ENCODE measurements around the gene SCUBE3.

DNA sequence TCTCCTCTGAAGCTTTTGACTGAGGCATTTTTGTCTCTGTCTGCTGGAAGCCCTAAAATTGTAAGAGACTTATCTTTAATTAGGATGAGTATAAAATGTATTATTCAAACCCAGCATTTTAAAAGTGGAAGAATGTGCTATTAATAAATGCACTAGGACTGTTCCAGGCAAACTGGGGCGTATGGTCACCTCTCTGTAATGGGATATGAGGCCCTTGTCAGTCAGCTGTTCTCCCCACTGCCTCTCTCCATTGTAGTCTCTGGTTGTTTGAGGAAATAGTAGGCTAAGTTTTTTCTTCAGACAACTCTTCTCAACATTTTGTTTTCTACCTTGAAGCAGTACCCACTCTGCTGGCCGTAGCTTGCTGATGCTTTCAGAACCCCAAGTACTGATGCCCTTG lies 69.6 kb downstream of the SCUBE3 start:
- TF ChIP-seq, protein P1, sequence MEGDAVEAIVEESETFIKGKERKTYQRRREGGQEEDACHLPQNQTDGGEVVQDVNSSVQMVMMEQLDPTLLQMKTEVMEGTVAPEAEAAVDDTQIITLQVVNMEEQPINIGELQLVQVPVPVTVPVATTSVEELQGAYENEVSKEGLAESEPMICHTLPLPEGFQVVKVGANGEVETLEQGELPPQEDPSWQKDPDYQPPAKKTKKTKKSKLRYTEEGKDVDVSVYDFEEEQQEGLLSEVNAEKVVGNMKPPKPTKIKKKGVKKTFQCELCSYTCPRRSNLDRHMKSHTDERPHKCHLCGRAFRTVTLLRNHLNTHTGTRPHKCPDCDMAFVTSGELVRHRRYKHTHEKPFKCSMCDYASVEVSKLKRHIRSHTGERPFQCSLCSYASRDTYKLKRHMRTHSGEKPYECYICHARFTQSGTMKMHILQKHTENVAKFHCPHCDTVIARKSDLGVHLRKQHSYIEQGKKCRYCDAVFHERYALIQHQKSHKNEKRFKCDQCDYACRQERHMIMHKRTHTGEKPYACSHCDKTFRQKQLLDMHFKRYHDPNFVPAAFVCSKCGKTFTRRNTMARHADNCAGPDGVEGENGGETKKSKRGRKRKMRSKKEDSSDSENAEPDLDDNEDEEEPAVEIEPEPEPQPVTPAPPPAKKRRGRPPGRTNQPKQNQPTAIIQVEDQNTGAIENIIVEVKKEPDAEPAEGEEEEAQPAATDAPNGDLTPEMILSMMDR (IDR thresholded peaks at IDR 0.05; ENCODE audit: borderline replicate concordance, extremely low read depth, low read length, poor library complexity, severe bottlenecking): no peak
- no peak for TF ChIP-seq EZH2 (IDR thresholded peaks at IDR 0.05; ENCODE audit: borderline replicate concordance, low read depth, low read length, severe bottlenecking)
